GM23248 (cell line): Measurements from ENCODE around the gene LLGL1.

ENCODE experiments used
- EZH2 ChIP-seq: fragments of 200-600 bp; sonication (generic); IDR thresholded peaks from 2 replicates; pipeline ENCODE4 v1.6.1; 2018; ENCODE audit warnings: antibody characterized with exemption, mild to moderate bottlenecking; ENCODE audit not compliant: insufficient read depth, poor library complexity, severe bottlenecking
- EZH2phosphoT487 ChIP-seq: fragments of 200-600 bp; sonication (generic); IDR thresholded peaks from 2 replicates; pipeline ENCODE4 v1.6.1; 2018; ENCODE audit warnings: antibody characterized with exemption, moderate library complexity, mild to moderate bottlenecking, low read depth; ENCODE audit not compliant: insufficient read depth

GRCh38 chr17:18179196-18179595, 46.2 kb upstream of the LLGL1 start:
- TF ChIP-seq EZH2phosphoT487: no peak
- no peak for TF ChIP-seq EZH2
